HepG2 (cell line): ENCODE data around the gene LRGUK. TPM values are rescaled to one million over a fixed set of nuclear protein-coding genes. Genes with fewer than 3 reads are reported as not detected.

ENCODE experiments used
- ATAC-seq: fragments of 200-7000 bp; cut with Tn5 transposase; 3 replicates; pipeline ENCODE4 v1.9.1; 2020; ENCODE audit warnings: mild to moderate bottlenecking, moderate library complexity
- BruUV-seq: library from RNA; stranded (reverse); fragments of 400-500 nt; replicated peaks from 2 replicates; lab custom pipeline; 2021; lab: Mats Ljungman, UMichigan
- CTCF ChIA-PET: fragments of 300-600 bp; formaldehyde crosslinking; extraction: SDS; loops from one replicate; lab custom pipeline; 2021; ENCODE audit warnings: low total read pairs, inconsistent platforms, low intra/inter-chr PET ratio; lab: Yijun Ruan, JAX
- POLR2A ChIA-PET: fragments of 350-600 bp; sonication (Branson Sonifier 250); formaldehyde crosslinking; loops from one replicate; lab custom pipeline; 2020; ENCODE audit warnings: antibody characterized with exemption, inconsistent platforms; lab: Yijun Ruan, JAX
- DNase-seq: peaks from one replicate; pipeline ENCODE4 v3.0.0-alpha.2; 2015; ENCODE audit warnings: low spot score
- FAIRE-seq: peaks from 3 replicates; lab custom pipeline; 2011; peaks lifted over from hg19 to GRCh38; lab: Jason Lieb, UNC
- H2AFZ ChIP-seq: one replicate; pipeline ENCODE4 v1.6.1; 2011; ENCODE audit warnings: low read length, inconsistent platforms
- H3K27ac ChIP-seq: fragments of 300-600 bp; 3 replicates; pipeline ENCODE4 v1.8.0; 2011; ENCODE audit warnings: mixed run types, mild to moderate bottlenecking, mixed read lengths, low read length, inconsistent platforms; ENCODE audit not compliant: insufficient read depth; ENCODE audit errors: extremely low read length
- H3K27me3 ChIP-seq, 2 experiments: fragments of 200-600 bp in 1 of 2; 2 replicates in 1 of 2; 3 replicates in 1 of 2; pipeline versions ENCODE4 v1.6.0 to v1.8.0; 2011; ENCODE audit warnings: low read length in 2 of 2, mild to moderate bottlenecking in 2 of 2, moderate library complexity in 2 of 2, inconsistent platforms in 1 of 2; ENCODE audit not compliant: insufficient read depth in 2 of 2, control insufficient read depth in 1 of 2
- H3K36me3 ChIP-seq, 2 experiments: fragments of 200-600 bp in 1 of 2; replicated peaks in 1 of 2; 2 replicates in 1 of 2; 3 replicates in 1 of 2; pipeline versions ENCODE4 v1.5.1 to v1.8.0; 2011; ENCODE audit warnings: low read length in 2 of 2, inconsistent platforms in 1 of 2; ENCODE audit not compliant: insufficient read depth in 2 of 2, control insufficient read depth in 1 of 2
- H3K4me1 ChIP-seq: 2 replicates; pipeline ENCODE4 v1.5.1; 2012; ENCODE audit warnings: low read length, inconsistent platforms; ENCODE audit not compliant: insufficient read depth
- H3K4me2 ChIP-seq: 2 replicates; pipeline ENCODE4 v1.6.0; 2011; ENCODE audit warnings: low read depth, low read length, inconsistent platforms
- H3K4me3 ChIP-seq, 3 experiments: fragments of 200-600 bp in 1 of 3; sonication (generic), shearing (Covaris generic) in 1 of 3; replicated peaks in 1 of 3; 2 replicates each; pipeline ENCODE4 v1.5.1; 2011 to 2016; ENCODE audit warnings: low read length in 3 of 3, inconsistent platforms in 2 of 3, low read depth in 2 of 3, mild to moderate bottlenecking in 2 of 3, control low read depth in 1 of 3, mixed read lengths in 1 of 3; ENCODE audit not compliant: insufficient read depth in 1 of 3
- H3K79me2 ChIP-seq: one replicate; pipeline ENCODE4 v1.6.1; 2011; ENCODE audit warnings: low read length, inconsistent platforms; ENCODE audit not compliant: insufficient read depth
- H3K9ac ChIP-seq: 2 replicates; pipeline ENCODE4 v1.6.0; 2011; ENCODE audit warnings: mild to moderate bottlenecking, low read depth, low read length, inconsistent platforms; ENCODE audit not compliant: insufficient read depth
- H3K9me3 ChIP-seq: 2 replicates; pipeline ENCODE4 v1.5.1; 2012; ENCODE audit warnings: mild to moderate bottlenecking, low read length
- H4K20me1 ChIP-seq: 2 replicates; pipeline ENCODE4 v1.6.0; 2011; ENCODE audit warnings: inconsistent platforms, mild to moderate bottlenecking, low read length, moderate library complexity; ENCODE audit not compliant: insufficient read depth
- ATRX ChIP-seq: sonication (generic); formaldehyde crosslinking; IDR thresholded peaks from 2 replicates; pipeline ENCODE4 v1.4.0; 2020; ENCODE audit warnings: missing genetic modification reagents, borderline replicate concordance
- CEBPB ChIP-seq: IDR thresholded peaks from 2 replicates; pipeline ENCODE4 v1.6.1; 2011; ENCODE audit warnings: low read depth, low read length, improper control_type of control experiment, borderline replicate concordance
- CREB1 ChIP-seq, 2 experiments: fragments of 450-650 bp in 1 of 2; IDR thresholded peaks; 2 replicates each; pipeline ENCODE4 v1.6.1; 2016 to 2017; ENCODE audit warnings: control low read depth in 1 of 2, mild to moderate bottlenecking in 1 of 2, missing compliant biosample characterization in 1 of 2, missing genetic modification characterization in 1 of 2
- HIC2 ChIP-seq: sonication (generic); formaldehyde crosslinking; IDR thresholded peaks from 2 replicates; pipeline ENCODE4 v1.9.0; 2022; ENCODE audit warnings: low read depth, missing genetic modification reagents
- KMT2A ChIP-seq: sonication (generic); formaldehyde crosslinking; IDR thresholded peaks from 2 replicates; pipeline ENCODE4 v1.4.0; 2020; ENCODE audit warnings: missing genetic modification reagents
- MIXL1 ChIP-seq: IDR thresholded peaks from 2 replicates; pipeline ENCODE4 v1.6.1; 2016
- PRMT3 ChIP-seq: sonication (generic); formaldehyde crosslinking; IDR thresholded peaks from 2 replicates; pipeline ENCODE4 v1.8.1; 2022; ENCODE audit warnings: low read depth, mild to moderate bottlenecking, moderate library complexity, missing genetic modification reagents, borderline replicate concordance
- SP1 ChIP-seq, 2 experiments: fragments of 450-650 bp in 1 of 2; sonication (generic) in 1 of 2; formaldehyde crosslinking in 1 of 2; IDR thresholded peaks; 2 replicates each; pipeline versions ENCODE4 v1.4.0 to v1.6.1; 2016 to 2020; ENCODE audit warnings: missing genetic modification reagents in 1 of 2
- ZBTB34 ChIP-seq: sonication (generic); formaldehyde crosslinking; IDR thresholded peaks from 2 replicates; pipeline ENCODE4 v1.8.0; 2022; ENCODE audit warnings: mild to moderate bottlenecking, missing genetic modification reagents
- ZFP1 ChIP-seq: IDR thresholded peaks from 2 replicates; pipeline ENCODE4 v1.6.1; 2016
- ZNF230 ChIP-seq: sonication (generic); formaldehyde crosslinking; IDR thresholded peaks from 2 replicates; pipeline ENCODE4 v1.4.0; 2020; ENCODE audit warnings: mild to moderate bottlenecking, missing genetic modification reagents
- ZNF512B ChIP-seq: sonication (generic); formaldehyde crosslinking; IDR thresholded peaks from 2 replicates; pipeline ENCODE4 v1.5.1; 2020; ENCODE audit warnings: missing genetic modification reagents, mild to moderate bottlenecking, borderline replicate concordance
- ZNF776 ChIP-seq: sonication (generic); formaldehyde crosslinking; IDR thresholded peaks from 2 replicates; pipeline ENCODE4 v1.4.0; 2020; ENCODE audit warnings: mild to moderate bottlenecking, missing genetic modification reagents
- WGBS: methylation state at CpG from one replicate; pipeline ENCODE4 v1.1.6; 2017; ENCODE audit warnings: low lambda C conversion rate; 5-methylcytosine and 5-hydroxymethylcytosine counted together
- in situ Hi-C: cut with HindIII; loops from 2 replicates; pipeline ENCODE4 v1.10.0; 2017; ENCODE audit warnings: low pct_unique_long_range_greater_than_20kb; ENCODE audit not compliant: extremely low pct_ligation_motif_present
- intact Hi-C: fragments of 100-400 bp; cut with micrococcal nuclease; formaldehyde crosslinking; loops from one replicate; pipeline ENCODE4 v1.10.0; 2022; ENCODE audit not compliant: unreplicated experiment
- polyA plus RNA-seq, 8 experiments: library from polyadenylated mRNA; depleted of rRNA in 3 of 8; stranded (reverse) in 7 of 8; unstranded in 1 of 8; fragments of >200 nt; fragmentation: Illumina TruSeq in 4 of 8; extraction: Trizol in 4 of 8; gene quantifications; 2 replicates each; pipeline versions ENCODE4 v1.2.1 to v1.2.3, GENCODE V29; 2011 to 2016; ENCODE audit warnings: low read depth in 4 of 8, missing spikeins in 1 of 8, mixed read lengths in 1 of 8; ENCODE audit not compliant: insufficient read depth in 1 of 8
- total RNA-seq, 5 experiments: library from RNA; depleted of rRNA; stranded (reverse); fragments of >200 nt; fragmentation: Illumina TruSeq; extraction: Trizol; gene quantifications; 2 replicates each; pipeline ENCODE4 v1.2.3, GENCODE V29; 2016; ENCODE audit warnings: low read depth in 1 of 5

The LRGUK gene
- total and polyA plus RNA-seq, 2 of the 13 experiments (the other 11 are each of a cell fraction or from before 2014, with no cell fraction given), result 0.18 to 0.20 TPM

GRCh38 chr7:134312717-134313116, 185.6 kb downstream of the LRGUK start:
- Histone ChIP-seq H3K79me2 (peaks cover 2% of the 10 kb centered on the region), H3K9ac (no peak overlapping the region), H3K9me3 (no peaks in the 10 kb centered on the region), H3K4me2 (no peak overlapping the region), H2AFZ (no peak overlapping the region), H4K20me1 (no peaks in the 10 kb centered on the region; the same call in 1 of the 2 replicates), H3K36me3 (peaks cover 0 to 3% of the 10 kb centered on the region in 2 experiments; a peak in 1 of 5 replicates), H3K4me3 (no peak overlapping the region), H3K27me3 (no peaks in the 10 kb centered on the region), H3K27ac (no peak overlapping the region), H3K4me1 (peaks cover 17% of the 10 kb centered on the region)
- CTCF ChIA-PET, result no interaction called here
- BruUV-seq, result no TSS peak
- intact Hi-C loops (no loop called here), in situ Hi-C loops (no loop called here)
- over 99% methylated on average over 6 of the region's 6 CpGs for WGBS
- TF ChIP-seq CEBPB (0 out of 2 replicates have a peak, but pooled peaks have one; percentile 16), ZBTB34 (CRISPR knock-in tag) (no peak)
- ATAC-seq (no peak), FAIRE-seq (no peak), DNase-seq (no peak)
- POLR2A ChIA-PET, result no interaction called here

- in situ Hi-C loops, result no loop called here
- H4K20me1 ChIP-seq, result no peaks in the 10 kb centered on the region; the same call in 1 of the 2 replicates
- no peaks in the 10 kb centered on the region for H3K9me3 ChIP-seq
- no peak for ATAC-seq
- ChIA-PET POLR2A (no interaction called here), CTCF (no interaction called here)
- intact Hi-C loops, result no loop called here
- DNase-seq, result no peak
- H3K4me3 ChIP-seq, result no peak overlapping the region
- BruUV-seq, result no TSS peak
- H2AFZ ChIP-seq, result no peak overlapping the region
- H3K79me2 ChIP-seq, result peaks cover 2% of the 10 kb centered on the region
- H3K4me2 ChIP-seq, result no peak overlapping the region
- H3K36me3 ChIP-seq, result no peaks in the 10 kb centered on the region; a peak in 1 of 5 replicates
- no peak overlapping the region for H3K27ac ChIP-seq
- WGBS, result 94% methylated on average over 1 of the region's 1 CpG
- FAIRE-seq, result no peak
- no peak overlapping the region for H3K9ac ChIP-seq
- peaks cover 0 to 1% of the 10 kb centered on the region in 2 experiments; a peak in 1 of 5 replicates for H3K27me3 ChIP-seq
- H3K4me1 ChIP-seq, result peaks cover 21% of the 10 kb centered on the region
- TF ChIP-seq HIC2 (CRISPR knock-in tag) (no peak), ATRX (CRISPR knock-in tag) (no peak), ZNF776 (CRISPR knock-in tag) (no peak), ZNF230 (no peak), SP1 (IDR thresholded peaks at IDR 0.05) (no peak), SP1 (CRISPR knock-in tag; IDR thresholded peaks at IDR 0.05) (no peak), PRMT3 (no peak), KMT2A (CRISPR knock-in tag) (no peak), ZNF512B (CRISPR knock-in tag) (no peak), CREB1 (IDR thresholded peaks at IDR 0.05) (no peak), CREB1 (CRISPR knock-in tag; IDR thresholded peaks at IDR 0.05) (no peak), ZFP1 (CRISPR knock-in tag) (no peak), MIXL1 (CRISPR knock-in tag) (no peak)
Measured at GRCh38 chr7:134313543-134313942, 186.4 kb downstream of the LRGUK start.
